Esophagus squamous epithelium (tissue), 4 donors: Measurements from ENCODE around the gene PLOD3.

Experiments used
- CTCF ChIP-seq, 6 experiments: fragments of 450-650 bp in 4 of 6; fragments of 200-600 bp in 2 of 6; sonication (generic) in 2 of 6; IDR thresholded peaks; one replicate each; pipeline ENCODE4 v1.5.1; 2016 to 2019; ENCODE audit warnings: antibody characterized with exemption in 6 of 6, mild to moderate bottlenecking in 4 of 6, moderate library complexity in 4 of 6
- POLR2A ChIP-seq, 4 donors: fragments of 450-650 bp; IDR thresholded peaks; one replicate each; pipeline ENCODE4 v1.6.1; 2017; ENCODE audit warnings: antibody characterized with exemption in 4 of 4, mild to moderate bottlenecking in 4 of 4, moderate library complexity in 3 of 4

GRCh38 chr7:101238226-101239182, 21.1 kb upstream of the PLOD3 start:
- TF ChIP-seq POLR2A (IDR thresholded peaks at IDR 0.05): no peak
- no peak for TF ChIP-seq CTCF (IDR thresholded peaks at IDR 0.05)
